NCI-H1092 (cell line): Measurements from ENCODE around the gene FBXL5.

Experiments used
- DNase-seq: peaks from one replicate; lab custom pipeline; 2025; lab: John Stamatoyannopoulos, UW

Gene FBXL5

GRCh38 chr4:15655223-15656037 is at the start of gene FBXL5:
TSS of gene FBXL5 (minus strand) at chr4:15655357. CDS start at chr4:15655287, 70 bp downstream.
- peak; percentile 71 for DNase-seq

- no peak for DNase-seq
Measured at GRCh38 chr4:15704129-15704528, 49.0 kb upstream of the FBXL5 start.

- DNase-seq: no peak
Measured at GRCh38 chr4:15703439-15703838, 48.3 kb upstream of the FBXL5 start.

- DNase-seq: peak; percentile 6
Measured at GRCh38 chr4:15702941-15703403, 47.8 kb upstream of the FBXL5 start, which contains the start of gene BST1. TSS of gene BST1 (plus strand) at chr4:15703065. CDS start at chr4:15703145, 80 bp downstream.

DNA sequence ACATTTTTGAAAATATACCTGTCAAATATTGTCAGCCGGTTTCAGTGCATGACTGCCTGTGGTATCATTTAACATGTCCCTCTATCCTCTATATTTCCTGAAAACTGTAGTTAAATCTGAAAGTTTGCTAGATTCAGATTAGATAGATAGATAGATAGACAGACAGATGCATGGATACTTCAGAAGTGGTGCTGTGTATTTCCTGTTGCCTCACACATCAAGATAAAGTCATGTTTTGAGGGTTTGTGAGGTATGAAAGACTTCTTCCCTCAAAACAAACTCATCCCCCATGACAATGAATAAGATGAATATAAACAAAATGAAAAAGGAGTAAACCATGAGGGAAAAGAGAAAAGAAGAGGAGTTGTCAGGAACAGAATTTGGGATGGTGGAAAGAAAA is 41.7 kb upstream of the FBXL5 start:
- DNase-seq: no peak

GRCh38 chr4:15695729-15696128 is 40.6 kb upstream of the FBXL5 start:
- DNase-seq: no peak

GRCh38 chr4:15695240-15695699 is 40.1 kb upstream of the FBXL5 start:
- DNase-seq: no peak

DNA sequence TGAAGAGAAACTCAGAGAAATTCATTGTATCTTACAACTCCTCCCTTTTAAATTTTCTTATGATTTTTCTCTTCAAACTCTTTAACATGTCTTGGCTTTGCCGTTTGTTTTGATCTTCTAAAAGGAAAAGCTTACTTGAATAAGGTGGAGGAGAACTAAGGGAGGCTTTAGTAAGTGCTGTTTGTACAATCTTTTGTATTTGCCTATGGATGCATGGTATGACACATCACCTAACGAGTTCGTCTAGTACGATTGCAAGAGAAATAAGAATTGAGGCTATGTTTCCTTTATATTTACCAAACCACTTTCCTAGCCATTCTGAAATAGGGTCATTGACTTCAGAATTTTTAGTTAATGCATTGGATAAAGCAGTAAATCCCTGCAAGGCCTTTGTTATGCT is 39.3 kb upstream of the FBXL5 start:
- DNase-seq: no peak

DNA sequence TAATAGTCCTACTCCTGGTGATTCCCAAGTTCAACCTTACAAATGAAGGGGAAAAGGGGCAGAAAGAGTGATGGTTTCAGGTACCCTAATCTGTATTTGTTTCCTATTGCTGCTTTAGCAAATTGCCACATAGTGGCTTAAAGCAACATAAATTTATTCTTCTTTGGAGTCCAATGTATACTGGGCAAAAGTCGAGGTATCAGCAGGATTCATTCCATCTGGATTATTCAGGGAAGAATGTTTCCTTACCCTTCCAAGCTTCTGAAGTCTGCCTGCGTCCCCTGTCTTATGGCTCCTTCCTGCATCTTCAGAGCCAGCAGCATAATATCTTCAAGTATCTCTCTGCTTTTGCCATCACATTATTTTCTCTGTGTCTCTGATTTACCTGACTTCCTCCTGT is 37.4 kb upstream of the FBXL5 start:
- no peak for DNase-seq

GRCh38 chr4:15691346-15692135 is 36.4 kb upstream of the FBXL5 start:
- DNase-seq: no peak

- no peak for DNase-seq
Measured at GRCh38 chr4:15690020-15690809, 35.1 kb upstream of the FBXL5 start.

- DNase-seq: no peak
Measured at GRCh38 chr4:15689540-15689939, 34.4 kb upstream of the FBXL5 start.

DNA sequence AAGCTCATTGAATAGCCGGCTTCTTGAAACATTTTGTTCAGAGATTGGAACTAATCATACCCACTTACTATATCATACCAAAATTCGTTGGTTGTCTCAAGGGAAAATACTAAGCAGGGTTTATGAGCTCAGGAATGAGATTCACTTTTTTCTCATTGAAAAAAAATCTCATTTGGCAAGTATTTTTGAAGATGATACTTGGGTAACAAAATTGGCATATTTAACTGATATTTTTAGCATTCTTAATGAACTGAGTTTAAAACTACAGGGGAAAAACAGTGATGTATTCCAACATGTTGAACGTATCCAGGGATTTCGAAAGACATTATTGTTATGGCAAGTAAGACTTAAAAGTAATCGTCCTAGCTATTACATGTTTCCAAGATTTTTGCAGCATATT is 32.9 kb upstream of the FBXL5 start:
- DNase-seq: no peak

GRCh38 chr4:15684498-15684897 is 29.3 kb upstream of the FBXL5 start:
- no peak for DNase-seq

DNA sequence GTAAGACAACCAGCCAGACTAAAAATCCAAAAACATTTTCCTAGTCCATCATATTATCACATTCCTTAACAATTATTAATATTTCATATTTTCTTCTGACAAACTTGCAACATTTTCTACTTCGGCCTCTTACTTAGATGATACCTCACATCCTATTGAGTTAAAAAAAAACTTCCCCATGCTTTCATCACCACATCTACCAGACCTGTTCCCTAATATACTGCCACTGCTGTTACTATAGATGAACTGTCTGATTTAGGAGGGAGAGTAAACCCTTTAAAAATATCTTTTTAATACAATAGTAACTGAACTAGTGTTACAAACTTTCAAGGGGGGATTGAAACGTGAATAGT is 28.0 kb upstream of the FBXL5 start:
- DNase-seq: no peak

GRCh38 chr4:15682242-15683142 is 27.3 kb upstream of the FBXL5 start:
- DNase-seq: no peak

GRCh38 chr4:15681372-15682241 is 26.4 kb upstream of the FBXL5 start, which contains the start of gene FAM200B:
TSS of gene FAM200B (plus strand) at chr4:15681827. CDS start at chr4:15686978, 5,151 bp downstream.
- peak; percentile 98 for DNase-seq

GRCh38 chr4:15681067-15681371 is 25.9 kb upstream of the FBXL5 start:
- no peak for DNase-seq

DNA sequence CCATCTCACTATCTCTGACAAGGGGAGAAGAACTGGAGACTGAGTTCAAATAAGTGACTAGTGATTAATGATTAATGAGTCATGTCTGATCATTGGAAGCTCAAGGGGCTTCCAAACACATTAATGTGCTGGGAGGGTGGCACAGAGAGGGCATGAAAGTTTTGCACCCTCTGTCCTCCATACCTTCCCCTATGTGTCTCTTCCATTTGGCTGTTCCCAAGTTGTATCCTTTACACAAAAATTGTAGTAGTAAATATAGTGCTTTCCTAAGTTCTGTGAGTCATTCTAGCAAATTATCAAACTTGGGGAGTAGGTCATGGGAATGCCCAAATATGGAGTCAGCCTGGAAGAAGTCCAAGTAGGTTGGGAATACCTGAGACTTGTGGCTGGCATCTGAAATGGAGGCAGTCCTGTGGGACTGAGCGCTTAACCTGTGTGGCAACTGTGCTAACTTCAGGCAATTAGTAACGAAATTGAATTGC is 22.4 kb upstream of the FBXL5 start:
- DNase-seq: no peak

GRCh38 chr4:15676899-15677298 is 21.7 kb upstream of the FBXL5 start:
- no peak for DNase-seq
